Activated CD4-positive, alpha-beta T cell treated with anti-CD3 and anti-CD28 coated beads, Interleukin-2, amount 10 ng/mL, durations not matched to agents 24 days and 14 days (primary cell): ENCODE data around the gene FCHSD1. TPM values are rescaled to one million over a fixed set of nuclear protein-coding genes. Genes with fewer than 3 reads are reported as not detected.

Experiments
- total RNA-seq: library from RNA; stranded (reverse); gene quantifications from 2 replicates; pipeline ENCODE4 v1.2.3, GENCODE V29; 2022

Gene FCHSD1
- total RNA-seq, 1 donor from 2014 or later = 33.1 TPM

Other genes with a start within 250 kb of the FCHSD1 start
- gene PCDHGA9, start 248.6 kb downstream of the FCHSD1 start, total RNA-seq = 0.33 and 0.44 TPM in 2 replicates
- 0.09 and 0.14 TPM in 2 replicates for gene PCDHGB6, start 243.4 kb downstream of the FCHSD1 start, total RNA-seq
- 0.07 and 0.21 TPM in 2 replicates for gene PCDHGA10, start 238.4 kb downstream of the FCHSD1 start, total RNA-seq
- gene PCDHGB7, start 233.7 kb downstream of the FCHSD1 start, total RNA-seq = 0.12 and 0.17 TPM in 2 replicates
- gene PCDHGA11, start 230.4 kb downstream of the FCHSD1 start, total RNA-seq = 0.23 and 0.31 TPM in 2 replicates
- 0.12 and 0.16 TPM in 2 replicates for gene PCDHGA12, start 220.9 kb downstream of the FCHSD1 start, total RNA-seq
- gene PCDHGC3, start 175.5 kb downstream of the FCHSD1 start, total RNA-seq = 0.24 and 0.58 TPM in 2 replicates
- not detected in 2 replicates for gene PCDHGC4, start 166.4 kb downstream of the FCHSD1 start, total RNA-seq
- gene PCDHGC5, start 162.3 kb downstream of the FCHSD1 start, total RNA-seq = not detected in 2 replicates
- 225 and 232 TPM in 2 replicates for gene DIAPH1, start 32.4 kb downstream of the FCHSD1 start, total RNA-seq
- gene HDAC3, start 14.6 kb downstream of the FCHSD1 start, total RNA-seq = 88.1 and 92.3 TPM in 2 replicates
- gene RELL2, start 14.4 kb downstream of the FCHSD1 start, total RNA-seq = 24.1 TPM in 2 replicates
- 9.2 and 10.9 TPM in 2 replicates for gene ARAP3, start 30.8 kb upstream of the FCHSD1 start, total RNA-seq
- gene PCDH1, start 227.0 kb upstream of the FCHSD1 start, total RNA-seq = 0.17 TPM in 1 of 2 replicates, not detected in the other